ENCODE results near the gene PARD6A. TPM values are rescaled to one million over a fixed set of nuclear protein-coding genes. Genes with fewer than 3 reads are reported as not detected.

Gene PARD6A
- total RNA-seq, 3 donors from 2014 or later (not counting 1 experiment from before 2014, with no cell fraction given) = 3.1 to 4.4 (median 3.3) TPM

GRCh38 chr16:67647111-67647651, 13.6 kb upstream of the PARD6A start:
- no peak for ATAC-seq
- TF ChIP-seq, protein P1, sequence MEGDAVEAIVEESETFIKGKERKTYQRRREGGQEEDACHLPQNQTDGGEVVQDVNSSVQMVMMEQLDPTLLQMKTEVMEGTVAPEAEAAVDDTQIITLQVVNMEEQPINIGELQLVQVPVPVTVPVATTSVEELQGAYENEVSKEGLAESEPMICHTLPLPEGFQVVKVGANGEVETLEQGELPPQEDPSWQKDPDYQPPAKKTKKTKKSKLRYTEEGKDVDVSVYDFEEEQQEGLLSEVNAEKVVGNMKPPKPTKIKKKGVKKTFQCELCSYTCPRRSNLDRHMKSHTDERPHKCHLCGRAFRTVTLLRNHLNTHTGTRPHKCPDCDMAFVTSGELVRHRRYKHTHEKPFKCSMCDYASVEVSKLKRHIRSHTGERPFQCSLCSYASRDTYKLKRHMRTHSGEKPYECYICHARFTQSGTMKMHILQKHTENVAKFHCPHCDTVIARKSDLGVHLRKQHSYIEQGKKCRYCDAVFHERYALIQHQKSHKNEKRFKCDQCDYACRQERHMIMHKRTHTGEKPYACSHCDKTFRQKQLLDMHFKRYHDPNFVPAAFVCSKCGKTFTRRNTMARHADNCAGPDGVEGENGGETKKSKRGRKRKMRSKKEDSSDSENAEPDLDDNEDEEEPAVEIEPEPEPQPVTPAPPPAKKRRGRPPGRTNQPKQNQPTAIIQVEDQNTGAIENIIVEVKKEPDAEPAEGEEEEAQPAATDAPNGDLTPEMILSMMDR (IDR thresholded peaks at IDR 0.05) = no peak
- no peaks in the 10 kb centered on the region for H3K4me1 Mint-ChIP-seq
- H3K27ac ChIP-seq (ENCODE audit: low read length) = no peak overlapping the region
- peaks cover 44% of the 10 kb centered on the region for H3K36me3 ChIP-seq (ENCODE audit: control insufficient read depth, insufficient read depth, low read length)
- no peak overlapping the region for H3K4me3 ChIP-seq (ENCODE audit: low read length)
- no peaks in the 10 kb centered on the region for H3K9me3 ChIP-seq (ENCODE audit: control insufficient read depth, insufficient read depth, low read length)
- peaks cover 22% of the 10 kb centered on the region for H3K4me1 ChIP-seq (ENCODE audit: control insufficient read depth, insufficient read depth, low read length)
- 95% methylated on average over 15 of the region's 15 CpGs for WGBS (ENCODE audit: insufficient coverage)
- H3K27ac Mint-ChIP-seq = no peak overlapping the region
- intact Hi-C loops (cut with micrococcal nuclease) = no loop called here
- H3K27me3 ChIP-seq (ENCODE audit: control insufficient read depth, insufficient read depth, low read length) = no peaks in the 10 kb centered on the region
- H3K4me3 Mint-ChIP-seq = no peak overlapping the region
- no peaks in the 10 kb centered on the region for H3K27me3 Mint-ChIP-seq (ENCODE audit: low read depth in 2 of 2)
- no peaks in the 10 kb centered on the region for H3K36me3 Mint-ChIP-seq
- no peaks in the 10 kb centered on the region for H3K9me3 Mint-ChIP-seq
- no peak for DNase-seq

GRCh38 chr16:67647681-67648080, 13.1 kb upstream of the PARD6A start:
- Mint-ChIP-seq H3K36me3 (no peaks in the 10 kb centered on the region), H3K4me1 (no peaks in the 10 kb centered on the region), H3K9me3 (no peaks in the 10 kb centered on the region), H3K27ac (no peak overlapping the region), H3K27me3 (ENCODE audit: low read depth in 2 of 2) (no peaks in the 10 kb centered on the region), H3K4me3 (no peak overlapping the region)
- intact Hi-C loops (cut with micrococcal nuclease) = no loop called here
- Histone ChIP-seq H3K4me1 (ENCODE audit: control insufficient read depth, insufficient read depth, low read length) (peaks cover 22% of the 10 kb centered on the region), H3K27me3 (ENCODE audit: control insufficient read depth, insufficient read depth, low read length) (no peaks in the 10 kb centered on the region), H3K9me3 (ENCODE audit: control insufficient read depth, insufficient read depth, low read length) (no peaks in the 10 kb centered on the region), H3K27ac (ENCODE audit: low read length) (no peak overlapping the region), H3K36me3 (ENCODE audit: control insufficient read depth, insufficient read depth, low read length) (peaks cover 48% of the 10 kb centered on the region), H3K4me3 (ENCODE audit: low read length) (no peak overlapping the region)
- WGBS (ENCODE audit: insufficient coverage) = 99% methylated on average over 13 of the region's 13 CpGs
- ATAC-seq (no peak), DNase-seq (no peak)
- TF ChIP-seq, protein P1 (IDR thresholded peaks at IDR 0.05) = no peak

DNA sequence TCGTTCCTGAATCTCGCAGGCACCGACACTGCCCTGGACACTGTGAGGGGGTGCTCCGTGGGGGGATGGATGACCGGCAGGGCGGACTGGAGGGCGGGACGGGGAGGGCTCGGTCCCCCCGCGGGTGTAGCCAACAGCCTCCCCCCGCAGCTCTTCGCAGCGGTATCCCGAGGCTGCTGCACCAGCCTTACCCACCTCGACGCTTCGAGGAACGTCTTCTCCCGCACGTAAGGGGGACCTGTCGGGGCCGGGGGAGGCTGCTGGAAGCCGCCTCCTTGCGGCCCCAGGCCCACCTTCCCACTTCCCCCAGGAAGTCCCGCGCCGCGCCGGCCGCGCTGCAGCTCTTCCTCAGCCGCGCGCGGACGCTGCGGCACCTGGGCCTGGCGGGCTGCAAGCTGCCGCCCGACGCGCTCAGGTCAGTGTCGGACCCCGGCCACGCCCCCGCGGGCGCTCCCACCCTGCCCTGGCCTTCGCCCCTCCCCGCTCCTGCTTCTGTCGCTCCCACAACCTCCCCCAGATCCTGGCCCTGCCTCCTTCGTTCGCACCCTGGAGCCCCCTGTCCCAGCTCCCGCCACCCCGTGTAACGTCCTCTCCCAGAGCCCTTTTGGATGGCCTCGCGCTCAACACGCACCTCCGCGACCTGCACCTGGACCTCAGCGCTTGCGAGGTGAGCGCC, 12.5 kb upstream of the PARD6A start:
- WGBS (ENCODE audit: insufficient coverage) = 95% methylated on average over 65 of the region's 65 CpGs
- Mint-ChIP-seq H3K4me1 (no peaks in the 10 kb centered on the region), H3K4me3 (no peak overlapping the region), H3K36me3 (no peaks in the 10 kb centered on the region), H3K27me3 (ENCODE audit: low read depth in 2 of 2) (no peaks in the 10 kb centered on the region), H3K9me3 (no peaks in the 10 kb centered on the region), H3K27ac (no peak overlapping the region)
- no peaks in the 10 kb centered on the region for H3K9me3 ChIP-seq (ENCODE audit: control insufficient read depth, insufficient read depth, low read length)
- H3K27me3 ChIP-seq (ENCODE audit: control insufficient read depth, insufficient read depth, low read length) = no peaks in the 10 kb centered on the region
- no peak for ATAC-seq
- H3K27ac ChIP-seq (ENCODE audit: low read length) = no peak overlapping the region
- intact Hi-C loops (cut with micrococcal nuclease) = no loop called here
- TF ChIP-seq, protein P1 (IDR thresholded peaks at IDR 0.05) = no peak
- H3K4me3 ChIP-seq (ENCODE audit: low read length) = no peak overlapping the region
- peaks cover 48% of the 10 kb centered on the region for H3K36me3 ChIP-seq (ENCODE audit: control insufficient read depth, insufficient read depth, low read length)
- peaks cover 22% of the 10 kb centered on the region for H3K4me1 ChIP-seq (ENCODE audit: control insufficient read depth, insufficient read depth, low read length)
- DNase-seq = no peak

All from natural killer cell (primary cell).